Stromal cell of bone marrow (primary cell): Measurements from ENCODE around the gene LSAMP.

Experiments
- DNase-seq: peaks from one replicate; pipeline ENCODE4 v3.0.0-alpha.2; 2012; ENCODE audit warnings: low read depth

Gene LSAMP

DNA sequence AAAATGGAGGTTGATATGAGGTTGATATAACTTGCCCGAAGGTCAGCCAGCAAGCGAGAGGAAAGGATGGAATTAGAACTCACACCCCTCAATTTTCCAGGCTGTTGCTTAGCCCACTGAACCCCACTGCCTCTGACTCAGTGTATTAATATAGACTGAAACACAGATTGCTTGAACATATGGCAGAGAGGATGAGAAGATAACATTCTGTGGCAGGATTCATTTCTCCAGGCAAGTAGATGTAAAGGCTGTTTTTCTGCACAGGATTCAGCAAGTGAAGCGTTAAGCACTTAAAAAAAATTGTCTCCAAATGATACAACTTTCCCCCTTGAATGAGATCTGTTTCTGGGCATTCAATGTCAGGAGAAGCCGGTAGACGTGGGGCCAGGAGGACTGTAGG, 486.8 kb downstream of the LSAMP start:
- no peak for DNase-seq

DNA sequence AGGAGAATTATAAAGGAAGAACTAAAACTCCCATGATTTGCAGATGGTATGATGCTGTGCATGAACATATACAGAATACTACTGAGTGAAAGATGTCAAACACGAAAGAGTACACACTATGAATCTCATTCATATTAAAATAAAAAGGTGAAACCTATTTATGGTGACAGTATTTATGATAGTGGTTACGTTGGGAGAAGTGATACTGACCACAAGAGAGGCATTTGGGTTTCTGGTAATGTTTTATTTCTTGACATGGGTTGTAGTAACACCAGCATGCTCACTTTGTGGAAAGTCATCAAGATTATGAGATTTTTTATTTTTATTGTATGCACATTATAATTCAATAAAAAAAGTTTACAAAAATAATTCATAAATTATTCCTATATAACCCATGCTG, 498.0 kb downstream of the LSAMP start:
- DNase-seq: no peak

DNA sequence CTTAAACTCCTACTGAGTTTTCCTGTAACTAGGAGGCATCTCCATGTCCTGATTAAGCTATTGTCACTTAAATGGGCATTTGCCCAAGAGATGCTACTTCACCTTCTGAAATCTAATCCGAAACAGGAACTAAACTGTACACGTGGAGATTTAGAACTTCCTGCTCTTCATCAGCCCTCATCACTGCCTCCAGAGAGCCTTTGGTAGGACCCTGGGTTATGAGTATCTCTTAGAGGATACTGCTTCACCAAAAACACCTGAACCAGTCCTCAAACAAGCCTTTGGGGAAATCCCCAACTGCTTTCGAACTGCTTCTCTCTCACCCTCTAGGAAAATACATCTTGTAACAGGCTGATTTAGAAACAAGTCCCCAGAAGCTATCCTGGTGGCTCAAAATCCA, 501.7 kb downstream of the LSAMP start:
- DNase-seq: no peak

DNA sequence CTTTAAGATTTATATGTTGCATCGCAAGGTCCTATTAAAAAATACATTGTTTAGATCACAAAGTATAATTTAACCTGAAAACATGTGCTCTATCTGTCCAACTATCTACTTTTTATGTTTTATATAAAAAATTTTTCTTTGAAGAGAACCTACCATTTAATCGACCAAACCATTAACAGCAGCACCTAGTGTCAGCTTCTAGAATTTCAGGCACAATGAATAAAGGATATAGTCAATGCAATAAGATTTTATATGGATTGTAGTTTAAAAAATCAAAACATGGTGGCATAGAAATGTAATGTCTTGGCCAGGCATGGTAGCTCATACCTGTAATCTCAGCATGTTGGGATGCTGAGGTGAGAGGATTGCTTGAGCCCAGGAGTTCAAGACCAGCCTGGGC, 508.2 kb downstream of the LSAMP start:
- no peak for DNase-seq

DNA sequence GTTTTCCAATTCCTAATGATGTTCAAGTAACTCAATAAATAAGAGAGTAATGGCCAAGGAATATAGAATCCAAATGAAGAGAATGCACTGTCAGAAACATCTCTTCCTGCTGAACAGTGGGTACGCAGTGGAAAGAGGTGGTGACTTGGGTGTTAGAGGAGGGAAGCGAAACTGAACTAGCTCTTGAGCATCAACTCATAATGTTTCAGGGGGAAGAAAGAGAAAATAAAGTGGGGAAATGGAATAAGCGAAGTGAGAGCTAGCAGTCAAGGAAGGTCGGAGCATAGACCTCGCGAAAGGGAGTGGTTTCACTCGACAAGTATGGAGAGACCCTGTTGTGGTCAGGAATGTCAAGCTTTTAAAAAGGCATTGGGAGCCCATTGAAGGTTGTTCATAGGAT, 512.5 kb downstream of the LSAMP start:
- no peak for DNase-seq

DNA sequence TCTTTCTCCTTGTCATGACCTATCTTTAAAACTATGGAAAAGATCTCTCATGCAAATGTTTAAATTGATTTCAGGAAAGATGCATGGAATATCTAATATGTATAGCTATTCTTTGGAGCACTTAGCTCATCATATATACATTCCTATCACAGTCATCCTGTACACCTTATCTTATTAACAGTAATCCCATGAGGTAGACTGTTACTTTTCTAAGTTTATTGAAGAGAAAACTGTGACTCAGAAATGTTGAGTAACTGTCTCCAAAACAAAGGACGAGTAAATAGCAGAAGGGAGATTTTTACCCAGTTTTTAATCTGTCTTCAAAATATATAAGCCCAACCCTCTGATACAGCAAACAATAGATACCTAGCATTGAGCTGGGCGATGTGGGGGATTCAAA, 513.7 kb downstream of the LSAMP start:
- DNase-seq: no peak

DNA sequence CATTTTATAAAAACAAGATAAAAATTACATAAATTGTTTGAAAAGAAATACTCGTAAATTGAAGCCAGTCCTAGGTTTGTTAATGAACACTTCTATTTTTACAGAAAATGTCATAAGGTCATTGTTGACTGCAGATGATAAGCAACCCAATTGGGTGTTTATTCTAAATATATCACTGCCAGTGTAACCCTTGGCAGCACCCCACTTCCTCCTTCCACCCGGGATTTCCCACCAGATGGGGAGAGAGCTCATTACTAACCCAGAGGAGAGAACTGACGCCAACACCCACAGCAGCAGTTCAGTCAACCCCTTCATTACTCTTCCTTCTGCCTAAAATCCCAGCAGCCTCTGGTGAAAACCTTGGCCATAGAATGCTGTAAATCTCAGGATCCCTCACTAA, 514.4 kb downstream of the LSAMP start:
- no peak for DNase-seq

DNA sequence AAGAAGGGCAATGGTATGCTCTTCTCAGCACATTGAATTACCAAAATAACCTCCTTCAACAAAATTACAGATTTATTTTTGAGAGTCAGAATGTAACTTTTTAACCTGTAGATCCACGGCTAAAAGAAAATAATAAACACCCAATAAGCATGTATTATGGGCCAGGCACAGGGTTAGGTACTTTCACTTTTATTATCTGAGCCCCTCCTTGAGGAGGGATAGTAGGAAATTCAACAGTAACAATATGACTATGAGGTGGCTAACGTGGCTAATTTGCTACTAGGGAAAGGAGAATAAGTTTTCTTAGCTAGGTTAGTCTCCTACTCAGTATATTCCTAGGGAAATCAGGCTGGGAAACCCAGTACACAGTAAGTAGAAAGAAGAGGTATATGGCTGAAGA, 515.1 kb downstream of the LSAMP start:
- DNase-seq: no peak

DNA sequence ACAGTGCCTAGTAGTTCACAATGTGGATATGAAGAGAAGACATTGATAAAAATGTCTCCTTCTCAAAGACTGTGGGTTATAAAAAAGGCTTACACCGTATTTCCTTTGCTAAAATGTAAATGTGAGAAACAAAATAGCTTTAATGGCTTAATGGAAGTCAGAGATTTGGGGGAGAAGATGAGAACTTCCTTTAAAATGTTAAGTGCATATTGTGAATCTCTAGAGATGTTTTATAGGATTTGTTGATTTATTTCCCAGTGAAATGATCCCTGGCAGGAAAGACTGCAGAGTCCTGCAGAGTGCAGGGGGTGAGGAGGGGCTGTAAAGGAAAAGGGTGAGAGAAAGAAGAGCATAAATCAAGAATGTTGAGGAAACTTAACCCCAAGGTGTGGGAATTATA, 516.9 kb downstream of the LSAMP start:
- DNase-seq: no peak

DNA sequence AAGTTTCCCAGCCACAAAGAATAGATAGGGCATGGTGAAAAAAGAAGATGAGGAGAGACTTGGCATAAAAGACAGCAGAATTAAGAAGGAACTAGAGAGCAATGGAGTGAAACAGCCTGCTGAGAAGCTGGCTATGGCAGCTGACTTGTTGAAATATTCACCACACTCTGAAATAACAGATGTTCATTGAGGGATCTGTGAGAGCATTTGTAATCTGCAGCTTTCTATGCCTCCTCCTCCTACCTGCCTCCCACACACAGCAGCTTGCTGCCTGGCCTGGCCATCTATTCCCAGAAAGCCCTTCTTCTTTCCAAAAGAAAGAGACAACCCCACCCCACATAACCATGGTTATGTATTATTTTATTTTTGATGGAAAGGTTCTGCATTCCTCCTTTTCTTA, 518.1 kb downstream of the LSAMP start:
- DNase-seq: no peak

DNA sequence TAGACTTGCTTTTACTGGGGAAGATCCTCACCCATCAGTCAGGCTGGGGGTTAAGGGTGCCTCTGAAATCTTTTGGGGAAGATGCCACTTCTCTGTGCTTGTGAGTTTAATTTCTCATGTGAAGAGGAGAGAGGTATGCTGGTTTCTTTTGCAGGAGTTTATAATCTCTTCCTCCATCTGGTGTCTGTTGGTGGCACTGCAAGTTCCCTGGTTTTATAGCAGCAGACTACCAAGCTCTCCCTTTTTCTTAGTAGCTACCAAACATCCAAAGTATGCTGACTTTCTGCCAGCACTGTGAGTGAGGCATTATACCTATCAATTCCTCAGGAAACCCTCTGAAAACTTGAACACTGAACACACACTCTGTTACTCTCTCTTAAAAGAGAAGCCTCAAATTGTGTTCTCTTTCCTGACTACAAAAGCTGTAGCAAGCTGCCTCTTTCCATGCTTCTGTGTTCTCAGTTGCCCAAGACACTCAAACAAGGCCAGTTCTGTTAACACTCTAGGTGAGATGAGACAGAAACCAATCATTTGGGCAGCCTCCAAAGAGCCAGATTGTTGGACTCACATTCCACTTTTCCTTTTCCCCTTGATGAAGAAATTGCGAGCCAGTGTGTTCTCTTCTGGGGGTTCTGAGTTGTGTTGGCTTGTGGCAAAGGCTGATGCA, 522.5 kb downstream of the LSAMP start:
- no peak for DNase-seq

DNA sequence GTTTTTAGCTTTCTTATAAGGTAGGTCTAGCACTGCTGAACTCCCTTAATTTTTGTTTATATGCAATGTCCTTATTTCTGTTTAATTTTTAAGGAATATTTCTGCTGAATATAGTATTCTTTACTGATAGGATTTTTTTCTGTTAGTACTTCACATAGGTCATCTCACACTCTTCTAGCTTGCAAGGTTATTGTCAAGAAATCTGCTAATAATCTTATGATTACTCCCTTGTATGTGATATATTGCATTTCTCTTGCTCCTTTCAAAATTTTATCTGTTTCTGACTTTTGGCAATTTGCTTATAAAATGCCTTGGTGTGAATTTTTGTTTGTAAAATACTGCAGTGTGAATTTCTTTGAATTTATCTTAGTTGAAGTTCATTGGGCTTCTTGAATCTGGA, 523.6 kb downstream of the LSAMP start:
- DNase-seq: no peak

DNA sequence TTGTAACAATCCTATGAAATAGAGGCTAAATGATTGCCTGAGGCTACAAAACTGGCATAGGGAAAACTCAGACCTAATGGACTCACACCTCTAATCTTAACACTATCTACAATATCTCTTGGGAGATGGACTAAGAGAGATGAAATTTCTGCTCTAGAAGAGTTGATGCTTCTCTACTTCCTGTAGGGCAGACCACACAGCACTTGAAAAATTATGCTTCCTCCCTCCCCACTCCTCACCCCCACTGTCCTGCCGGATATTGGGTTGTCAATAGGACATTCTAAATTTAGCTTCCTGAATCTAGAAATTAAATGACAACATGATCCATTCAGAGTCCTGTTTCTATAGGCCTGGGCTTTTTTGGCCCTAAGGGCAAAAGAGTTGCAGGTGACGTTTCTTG, 526.4 kb downstream of the LSAMP start:
- DNase-seq: no peak

DNA sequence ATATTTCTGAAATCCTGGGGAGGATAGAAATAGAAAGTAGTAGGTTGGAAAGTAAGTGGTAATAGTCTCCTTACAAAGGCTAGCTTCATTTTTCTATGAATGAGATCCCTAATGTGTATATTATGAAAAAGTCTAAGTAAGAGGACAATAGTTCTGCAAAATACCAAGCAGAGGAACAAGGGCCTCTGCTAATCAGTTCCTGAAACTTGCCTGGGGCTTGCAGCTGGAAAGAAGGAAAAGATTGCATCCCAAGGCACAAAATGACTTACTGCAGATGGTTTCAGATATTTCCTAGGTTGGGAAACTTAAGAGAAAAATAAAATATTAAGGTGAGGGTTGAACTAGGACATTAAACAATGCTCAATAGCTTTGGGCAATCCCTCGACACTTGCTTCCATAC, 528.4 kb downstream of the LSAMP start:
- no peak for DNase-seq

DNA sequence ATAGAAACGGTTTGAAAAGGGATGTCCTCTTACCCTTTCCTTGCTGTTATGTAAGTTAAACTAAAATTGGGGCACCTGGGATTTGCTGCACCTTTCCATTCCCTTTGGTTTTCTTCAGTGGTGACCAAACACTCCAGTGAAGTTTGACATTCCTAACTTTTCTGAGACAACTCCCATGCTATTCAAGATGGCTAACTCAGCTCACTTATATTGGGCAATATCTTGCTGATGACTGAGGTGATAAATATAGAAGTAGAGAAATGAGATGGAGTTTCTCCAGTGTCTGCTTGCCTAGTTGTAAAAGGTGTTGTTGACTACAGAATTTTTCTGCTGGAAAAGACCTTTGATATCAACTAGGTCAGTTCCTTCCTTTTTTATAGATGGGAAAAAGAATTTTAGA, 530.2 kb downstream of the LSAMP start:
- no peak for DNase-seq

DNA sequence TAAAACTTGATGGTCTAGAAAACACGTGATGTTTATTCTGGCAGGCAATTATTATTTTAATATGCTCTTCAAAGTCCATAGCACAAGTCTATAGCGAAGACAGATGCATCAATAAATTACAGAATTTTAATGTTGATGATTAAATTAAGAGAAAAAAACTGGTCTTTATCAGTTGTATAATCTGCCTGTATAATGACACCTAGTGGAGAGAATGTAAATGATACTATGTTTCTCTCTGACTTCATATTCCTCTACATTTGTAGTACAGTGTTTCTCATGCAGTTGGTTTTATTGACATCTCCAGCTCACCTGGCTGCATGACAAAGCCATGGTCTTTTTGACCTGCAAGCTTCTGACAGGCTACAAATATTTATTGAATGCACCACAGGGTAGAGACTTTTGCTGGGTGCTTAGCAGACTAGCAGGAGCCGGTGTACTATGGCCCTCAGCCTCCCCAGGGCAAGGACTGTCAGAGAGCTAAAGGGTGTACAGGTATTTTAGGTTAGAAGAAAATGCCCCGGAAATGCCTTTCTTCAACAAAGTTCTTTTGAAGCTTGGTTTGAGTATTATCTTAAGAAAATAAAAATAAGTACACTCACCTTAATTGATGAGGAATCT, 532.1 kb downstream of the LSAMP start:
- DNase-seq: no peak

DNA sequence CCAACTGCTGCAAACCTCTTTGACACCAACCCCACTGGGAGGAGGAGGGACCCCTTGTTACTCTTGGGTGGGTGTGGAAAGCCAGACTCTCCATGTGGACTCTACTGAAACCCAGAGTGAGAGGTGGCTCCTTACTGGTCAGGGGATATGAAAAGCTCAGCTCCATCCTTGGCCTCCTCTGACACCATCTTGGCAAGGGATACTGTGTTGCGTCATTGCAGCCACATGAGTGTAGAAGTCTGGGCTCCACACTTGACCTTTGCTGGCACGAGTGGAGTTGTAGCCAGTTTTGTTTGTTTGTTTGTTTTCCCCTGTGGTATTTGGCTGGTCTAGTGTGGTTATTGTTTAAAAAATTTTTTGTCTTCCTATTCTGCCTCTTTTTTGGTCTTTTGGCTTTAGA, 532.9 kb downstream of the LSAMP start:
- DNase-seq: peak; percentile 54

DNA sequence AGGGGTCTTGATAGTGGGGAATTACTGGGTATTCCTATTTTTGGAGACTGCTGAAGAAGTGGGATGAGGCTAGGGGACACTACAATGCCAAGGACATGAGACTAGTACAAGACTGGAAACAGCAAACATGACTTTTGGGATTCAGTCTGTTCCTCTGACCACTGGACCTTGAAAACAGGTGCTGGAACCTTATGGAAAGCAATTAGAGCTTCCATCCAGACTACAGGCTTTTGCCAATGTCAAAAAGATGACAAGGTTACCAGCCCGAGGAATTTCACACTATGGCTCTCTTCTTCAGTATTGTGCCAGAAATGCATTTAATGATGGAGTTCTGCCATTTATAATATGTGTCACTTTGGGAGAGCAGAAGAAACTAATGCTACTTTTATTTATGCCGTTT, 539.4 kb downstream of the LSAMP start:
- no peak for DNase-seq

DNA sequence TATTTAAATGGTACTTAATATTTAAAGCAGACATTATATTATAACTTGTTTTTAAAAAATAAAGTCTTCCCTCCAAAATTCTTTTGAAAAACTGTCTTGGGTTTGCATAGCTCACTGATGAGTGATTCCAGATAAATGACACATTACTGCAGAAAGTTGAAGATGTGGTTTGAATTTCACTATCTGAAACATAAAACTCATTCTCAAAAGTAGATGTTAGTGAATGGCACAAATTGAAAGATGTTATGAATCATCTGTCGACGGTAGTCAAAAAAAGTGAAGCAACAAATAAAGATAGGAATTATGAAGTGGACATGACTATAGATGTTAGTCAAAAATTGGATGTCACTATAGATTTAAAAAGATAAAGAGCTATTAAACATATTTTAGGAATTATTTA, 541.4 kb downstream of the LSAMP start:
- DNase-seq: peak; percentile 31

DNA sequence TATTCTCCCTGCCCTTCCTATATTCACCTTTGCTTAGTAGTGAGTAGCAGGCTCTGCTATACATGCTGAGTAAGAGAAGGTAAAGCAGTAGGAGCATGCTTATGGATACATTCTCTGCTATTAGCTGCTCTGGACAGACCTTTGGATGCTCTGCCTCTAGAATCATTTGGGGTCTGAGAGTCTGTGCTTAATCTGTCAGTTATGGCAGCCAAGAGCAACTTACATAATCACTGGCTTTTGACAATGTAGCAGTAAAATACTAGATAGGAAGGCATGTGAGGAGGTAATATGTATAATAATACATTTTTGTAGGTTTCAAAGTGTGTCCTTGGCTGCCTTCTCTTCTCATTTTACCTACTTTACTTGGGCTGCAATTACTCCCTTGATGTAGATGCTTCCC, 544.3 kb downstream of the LSAMP start:
- no peak for DNase-seq

DNA sequence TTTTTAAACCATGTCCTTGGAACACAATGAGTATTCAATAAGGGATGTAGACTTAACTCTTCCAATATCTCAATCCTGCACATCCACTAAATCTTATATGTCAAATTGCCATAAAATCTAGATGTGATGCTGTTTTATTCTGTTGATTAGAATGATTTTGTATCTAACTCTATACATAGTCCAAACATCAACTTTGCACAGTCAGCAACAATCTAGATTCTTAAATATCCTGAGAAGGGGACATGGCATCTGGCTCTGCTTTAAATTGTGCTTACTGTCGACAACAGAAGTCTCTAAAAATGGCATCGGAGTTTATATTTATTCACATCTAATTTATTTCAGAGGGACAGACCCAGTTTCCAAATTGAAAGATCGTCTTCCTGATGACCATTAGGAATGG, 545.8 kb downstream of the LSAMP start:
- DNase-seq: no peak

DNA sequence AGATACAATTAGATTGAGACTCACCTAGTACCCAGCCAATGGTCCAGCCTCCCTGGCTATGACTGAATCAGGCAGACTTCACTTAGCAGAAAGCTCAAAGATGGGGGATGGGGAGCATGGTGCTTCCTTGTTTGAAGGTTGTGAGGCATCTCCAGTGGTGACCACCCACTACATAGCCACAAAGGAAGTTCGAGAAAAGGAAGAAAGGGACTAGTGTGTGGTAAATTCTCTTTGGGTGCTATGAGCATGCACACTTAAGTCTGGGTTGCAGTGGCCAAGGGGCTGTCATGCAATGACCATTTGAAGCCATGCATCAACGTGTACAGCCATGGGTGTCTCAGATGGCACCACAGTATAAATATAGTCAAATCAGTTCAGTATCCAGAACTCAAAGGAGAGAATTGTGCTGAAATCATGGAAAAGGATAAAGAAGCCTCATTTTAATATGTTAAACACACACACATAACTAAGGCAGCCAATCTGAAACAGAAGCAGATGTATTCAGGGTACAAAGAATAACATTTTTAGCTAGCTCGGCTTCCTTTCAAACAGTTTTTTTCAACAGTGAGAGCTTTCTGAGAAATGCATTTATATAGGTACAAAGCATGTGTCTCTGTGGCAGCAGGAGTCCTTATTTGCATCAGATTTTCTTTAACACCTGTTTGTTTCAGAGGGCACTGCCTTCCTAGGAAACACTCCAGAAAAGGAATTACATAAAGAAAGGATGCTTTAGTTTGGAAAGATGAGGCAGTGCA, 546.5 kb downstream of the LSAMP start:
- DNase-seq: no peak

DNA sequence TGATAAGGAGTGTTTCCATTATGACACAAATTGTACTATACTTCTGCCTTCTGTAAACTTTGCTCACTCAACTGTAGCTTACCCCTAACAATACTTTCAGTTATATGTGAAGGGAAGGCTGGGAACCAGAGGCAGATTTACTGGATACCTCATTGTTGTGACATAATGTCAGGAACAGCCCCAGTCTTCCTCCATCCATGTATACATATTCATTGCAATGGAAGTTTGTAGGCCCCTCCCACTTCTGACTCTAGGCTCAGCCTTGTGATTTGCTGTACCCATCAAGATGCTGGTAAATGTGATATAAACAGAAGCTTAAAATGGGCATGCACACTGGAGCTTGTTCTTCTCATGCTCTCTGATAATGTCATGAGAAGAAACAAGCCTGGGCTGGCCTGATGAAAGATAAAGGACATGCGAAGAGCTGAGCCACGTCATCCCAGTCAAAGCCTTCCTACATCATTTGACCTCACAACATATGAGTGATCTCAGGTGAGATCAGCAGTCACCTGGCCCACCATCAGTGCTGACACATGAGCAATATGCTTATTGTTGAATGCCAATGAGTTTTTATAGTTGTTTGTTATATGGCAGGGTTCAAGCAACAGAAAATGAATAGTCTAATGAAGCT, 554.2 kb downstream of the LSAMP start:
- no peak for DNase-seq
